Measurements from ENCODE around the gene ADCY5.

DNA sequence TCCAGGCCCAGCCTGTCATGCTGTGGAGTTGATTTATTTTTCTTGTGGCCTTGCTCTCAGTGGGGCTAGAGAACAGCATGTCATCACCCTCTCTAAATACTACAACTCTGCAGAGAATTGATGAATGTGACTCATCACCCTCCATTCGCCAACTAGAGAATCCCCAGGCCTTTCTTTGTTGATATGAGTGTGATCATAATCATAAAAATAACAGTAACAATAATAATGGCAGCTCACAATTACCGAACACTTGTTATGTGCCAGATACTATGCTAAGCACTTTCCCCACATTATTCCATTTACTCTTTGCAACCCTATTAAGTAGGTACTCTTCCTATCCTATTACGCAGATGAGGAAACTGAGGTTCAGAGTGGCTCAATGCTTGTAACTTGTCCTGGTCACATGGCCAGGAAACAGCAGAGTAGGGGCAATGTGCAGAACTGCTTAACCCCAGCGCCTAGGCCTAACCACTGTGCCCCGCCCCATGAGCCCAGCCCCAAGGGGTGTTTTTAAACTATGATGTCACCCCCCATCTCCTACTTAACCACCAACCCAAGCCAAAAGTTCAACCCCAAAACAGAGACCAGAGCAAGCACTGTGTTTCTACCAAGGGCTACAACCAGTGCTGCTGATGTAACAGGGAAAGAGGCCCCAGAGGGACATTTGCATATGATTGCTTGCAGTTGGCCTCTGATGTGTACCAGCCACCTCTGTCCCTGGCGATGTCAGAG lies 104.5 kb downstream of the ADCY5 start:
- TF ChIP-seq CTCF (conservative IDR thresholded peaks at IDR 0.05) = no peak
- no peak for TF ChIP-seq ZFX (IDR thresholded peaks at IDR 0.05)
